Activated naive CD4-positive, alpha-beta T cell treated with anti-CD3 and anti-CD28 coated beads, Interleukin-2, amount 10 ng/mL, durations not matched to agents 7 days and 5 days (primary cell): ENCODE measurements around the gene EFCAB11.
"Not testable (repeated sequence)": the region's sequence is repeated elsewhere in the genome, so short reads cannot be mapped to it uniquely, and the experiment has no call there.

Source experiments
- CTCF ChIA-PET: fragments of 350-600 bp; sonication (Branson Sonifier 250); formaldehyde crosslinking; loops from one replicate; lab custom pipeline; 2021; ENCODE audit warnings: antibody characterized with exemption; lab: Charles Lee
- DNase-seq: peaks from one replicate; pipeline ENCODE4 v3.0.0-alpha.2; 2020
- H3K27ac Mint-ChIP-seq: one replicate; pipeline ENCODE4 v1.8.0; 2021; ENCODE audit warnings: mild to moderate bottlenecking, moderate library complexity, mixed read lengths
- H3K27me3 Mint-ChIP-seq: one replicate; pipeline ENCODE4 v1.8.0; 2021; ENCODE audit warnings: mild to moderate bottlenecking, mixed read lengths
- H3K36me3 Mint-ChIP-seq: one replicate; pipeline ENCODE4 v1.8.0; 2021; ENCODE audit warnings: mixed read lengths
- H3K4me1 Mint-ChIP-seq: one replicate; pipeline ENCODE4 v1.8.0; 2021; ENCODE audit warnings: mixed read lengths
- H3K4me3 Mint-ChIP-seq: one replicate; pipeline ENCODE4 v1.8.0; 2021; ENCODE audit warnings: mild to moderate bottlenecking, moderate library complexity, mixed read lengths
- H3K9me3 Mint-ChIP-seq: one replicate; pipeline ENCODE4 v1.8.0; 2021; ENCODE audit warnings: mixed read lengths

EFCAB11 gene

GRCh38 chr14:89893388-89893787, 61.1 kb downstream of the EFCAB11 start:
- H3K27ac Mint-ChIP-seq, H3K36me3 Mint-ChIP-seq, DNase-seq, CTCF ChIA-PET, H3K27me3 Mint-ChIP-seq, H3K4me3 Mint-ChIP-seq, H3K4me1 Mint-ChIP-seq, H3K9me3 Mint-ChIP-seq: not testable (repeated sequence)

DNA sequence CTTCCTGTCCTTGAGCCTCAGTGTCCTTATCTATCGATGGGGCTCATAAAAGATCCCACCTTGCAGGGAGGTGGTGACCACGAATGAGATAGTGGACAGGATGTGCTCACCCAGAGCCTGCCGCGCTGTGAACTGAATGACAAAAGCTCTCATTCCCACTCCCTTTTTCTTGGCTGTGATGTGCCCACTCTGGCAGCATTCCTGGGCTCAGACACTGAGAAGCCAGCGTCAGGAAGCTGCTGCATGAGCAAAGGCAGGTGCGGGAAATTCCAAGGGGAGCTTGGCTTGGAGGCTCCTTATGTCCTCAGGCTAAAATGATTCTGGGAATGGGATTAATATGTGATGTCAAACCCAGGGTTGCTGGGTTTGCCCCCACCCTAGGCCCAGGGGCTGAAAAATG, 61.6 kb downstream of the EFCAB11 start:
- no peak for DNase-seq
- H3K27me3 Mint-ChIP-seq: no peaks in the 10 kb centered on the region
- H3K4me3 Mint-ChIP-seq: no peak overlapping the region
- no peaks in the 10 kb centered on the region for H3K4me1 Mint-ChIP-seq
- no peak overlapping the region for H3K27ac Mint-ChIP-seq
- CTCF ChIA-PET: no interaction called here
- H3K9me3 Mint-ChIP-seq: peaks cover 6% of the 10 kb centered on the region
- H3K36me3 Mint-ChIP-seq: no peaks in the 10 kb centered on the region

DNA sequence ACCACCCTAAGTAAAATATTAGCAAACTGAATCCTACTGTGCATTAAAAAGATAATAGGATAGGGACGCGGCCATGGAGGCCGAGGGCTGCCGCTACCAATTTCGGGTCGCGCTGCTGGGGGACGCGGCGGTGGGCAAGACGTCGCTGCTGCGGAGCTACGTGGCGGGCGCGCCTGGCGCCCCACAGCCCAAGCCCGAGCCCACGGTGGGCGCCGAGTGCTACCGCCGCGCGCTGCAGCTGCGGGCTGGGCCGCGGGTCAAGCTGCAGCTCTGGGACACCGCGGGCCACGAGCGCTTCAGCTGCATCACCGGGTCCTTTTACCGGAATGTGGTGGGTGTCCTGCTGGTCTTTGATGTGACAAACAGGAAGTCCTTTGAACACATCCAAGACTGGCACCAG, 62.8 kb downstream of the EFCAB11 start:
- H3K4me1 Mint-ChIP-seq, H3K36me3 Mint-ChIP-seq, H3K27me3 Mint-ChIP-seq, DNase-seq, H3K27ac Mint-ChIP-seq, H3K4me3 Mint-ChIP-seq, CTCF ChIA-PET, H3K9me3 Mint-ChIP-seq: not testable (repeated sequence)

DNA sequence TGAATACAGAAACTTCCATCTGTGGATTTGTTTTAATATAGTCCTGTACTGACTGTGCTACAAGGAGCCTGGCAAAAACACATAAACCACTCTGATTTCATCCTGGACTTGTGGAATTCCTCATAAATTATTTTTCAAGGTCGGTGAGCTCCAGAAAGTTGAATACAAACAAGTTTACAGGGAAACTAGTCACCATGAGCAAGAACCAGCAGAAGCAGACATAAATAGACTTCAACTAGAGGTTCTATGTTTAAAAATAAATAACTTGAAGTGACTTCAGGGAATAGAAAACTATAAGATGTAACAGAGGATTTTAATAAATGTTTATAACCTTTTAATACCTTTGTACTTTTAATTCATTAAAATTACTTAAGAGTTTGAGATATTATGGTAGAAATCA, 63.5 kb downstream of the EFCAB11 start:
- CTCF ChIA-PET: no interaction called here
- no peaks in the 10 kb centered on the region for H3K4me1 Mint-ChIP-seq
- no peaks in the 10 kb centered on the region for H3K36me3 Mint-ChIP-seq
- H3K4me3 Mint-ChIP-seq: no peak overlapping the region
- peaks cover 6% of the 10 kb centered on the region for H3K9me3 Mint-ChIP-seq
- no peaks in the 10 kb centered on the region for H3K27me3 Mint-ChIP-seq
- no peak for DNase-seq
- no peak overlapping the region for H3K27ac Mint-ChIP-seq

DNA sequence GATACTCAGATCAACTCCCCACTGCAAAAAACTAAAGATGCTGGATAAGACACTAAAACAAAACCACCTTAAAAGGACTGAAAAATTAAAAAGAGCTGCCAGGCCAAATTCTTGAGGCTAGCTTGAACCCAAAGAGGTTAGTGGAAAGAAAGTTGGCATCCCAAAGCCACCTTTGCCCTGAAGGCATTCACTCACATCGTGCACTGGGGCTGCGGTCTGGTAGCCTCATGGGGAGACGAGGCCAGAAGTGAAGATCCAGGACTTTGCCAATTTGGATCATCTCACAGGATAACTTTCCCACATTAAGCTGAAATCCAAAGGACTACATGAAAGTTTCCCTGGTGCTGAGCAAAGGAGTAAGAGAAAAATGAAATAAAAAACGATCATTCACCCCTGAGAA, 63.9 kb downstream of the EFCAB11 start:
- H3K4me3 Mint-ChIP-seq: no peak overlapping the region
- peaks cover 6% of the 10 kb centered on the region for H3K9me3 Mint-ChIP-seq
- CTCF ChIA-PET: no interaction called here
- H3K27me3 Mint-ChIP-seq: no peaks in the 10 kb centered on the region
- no peak overlapping the region for H3K27ac Mint-ChIP-seq
- H3K4me1 Mint-ChIP-seq: no peaks in the 10 kb centered on the region
- no peaks in the 10 kb centered on the region for H3K36me3 Mint-ChIP-seq
- no peak for DNase-seq

DNA sequence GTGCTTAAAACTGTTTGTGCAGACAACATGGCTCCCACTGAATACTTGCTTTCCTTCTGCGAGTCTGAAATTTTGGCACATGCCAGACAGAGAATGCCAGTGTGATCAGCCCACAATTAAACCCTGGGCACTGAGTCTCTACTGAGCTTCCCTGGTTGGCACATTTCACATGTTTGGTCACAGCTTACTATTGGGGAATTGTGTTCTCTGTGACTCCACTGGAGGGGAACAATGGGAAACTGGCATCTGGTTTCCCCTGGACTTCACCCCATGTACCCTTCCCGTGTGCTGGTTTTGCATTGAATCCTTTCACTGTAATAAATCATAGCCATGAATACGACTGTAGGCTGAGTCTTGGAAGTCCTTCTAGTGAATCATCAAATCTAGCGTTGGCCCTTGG, 64.9 kb downstream of the EFCAB11 start:
- Mint-ChIP-seq H3K4me3 (no peak overlapping the region), H3K27ac (no peak overlapping the region), H3K4me1 (no peaks in the 10 kb centered on the region), H3K9me3 (peaks cover 6% of the 10 kb centered on the region), H3K36me3 (no peaks in the 10 kb centered on the region), H3K27me3 (no peaks in the 10 kb centered on the region)
- no peak for DNase-seq
- CTCF ChIA-PET: no interaction called here

DNA sequence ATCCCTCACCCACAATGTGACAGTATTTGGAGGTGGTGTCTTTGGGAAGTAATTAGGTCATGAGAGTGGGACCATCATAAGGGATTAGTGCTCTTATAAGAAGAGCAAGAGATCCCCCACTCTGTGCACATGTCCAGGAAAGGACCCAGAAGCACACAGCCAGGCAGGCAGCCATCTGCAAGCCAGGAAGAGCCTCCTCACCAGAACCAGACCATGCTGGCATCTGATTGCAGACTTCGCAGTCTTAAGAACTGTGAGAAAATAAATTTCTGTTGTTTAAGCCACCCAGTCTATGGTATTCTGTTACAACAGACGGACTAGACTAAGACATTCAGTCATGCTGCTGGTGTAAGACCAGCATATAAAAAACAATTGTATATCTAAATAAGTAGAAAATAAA, 69.8 kb downstream of the EFCAB11 start:
- Mint-ChIP-seq H3K4me3 (no peak overlapping the region), H3K27me3 (no peaks in the 10 kb centered on the region), H3K27ac (no peak overlapping the region), H3K9me3 (no peaks in the 10 kb centered on the region), H3K36me3 (no peaks in the 10 kb centered on the region), H3K4me1 (no peaks in the 10 kb centered on the region)
- CTCF ChIA-PET: no interaction called here
- no peak for DNase-seq

DNA sequence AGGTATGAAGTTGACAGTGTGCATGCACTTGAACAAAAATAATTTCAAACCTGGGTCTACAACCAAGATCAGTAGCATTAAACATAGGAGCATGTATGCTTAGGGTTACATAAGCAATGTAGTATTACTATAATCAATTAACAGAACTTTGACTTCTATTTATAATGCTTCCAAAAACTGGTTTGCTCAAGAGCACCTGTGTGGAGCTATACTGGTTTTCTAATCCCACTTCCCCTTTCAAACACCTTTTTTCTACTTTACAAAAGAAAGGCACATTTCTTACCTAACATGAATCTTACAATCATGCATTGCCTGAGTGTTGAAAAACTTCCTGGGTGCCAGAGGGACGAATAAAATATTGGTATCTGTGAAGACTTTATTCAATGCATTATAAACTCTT, 72.7 kb downstream of the EFCAB11 start:
- Mint-ChIP-seq H3K27ac (no peak overlapping the region), H3K27me3 (no peaks in the 10 kb centered on the region), H3K4me1 (no peaks in the 10 kb centered on the region), H3K9me3 (no peaks in the 10 kb centered on the region), H3K4me3 (no peak overlapping the region), H3K36me3 (no peaks in the 10 kb centered on the region)
- DNase-seq: no peak
- CTCF ChIA-PET: no interaction called here

- DNase-seq, CTCF ChIA-PET, H3K27ac Mint-ChIP-seq, H3K4me1 Mint-ChIP-seq, H3K4me3 Mint-ChIP-seq, H3K9me3 Mint-ChIP-seq, H3K36me3 Mint-ChIP-seq, H3K27me3 Mint-ChIP-seq: not testable (repeated sequence)
These were observed 80.4 kb downstream of the EFCAB11 start for GRCh38 chr14:89874091-89874490.

DNA sequence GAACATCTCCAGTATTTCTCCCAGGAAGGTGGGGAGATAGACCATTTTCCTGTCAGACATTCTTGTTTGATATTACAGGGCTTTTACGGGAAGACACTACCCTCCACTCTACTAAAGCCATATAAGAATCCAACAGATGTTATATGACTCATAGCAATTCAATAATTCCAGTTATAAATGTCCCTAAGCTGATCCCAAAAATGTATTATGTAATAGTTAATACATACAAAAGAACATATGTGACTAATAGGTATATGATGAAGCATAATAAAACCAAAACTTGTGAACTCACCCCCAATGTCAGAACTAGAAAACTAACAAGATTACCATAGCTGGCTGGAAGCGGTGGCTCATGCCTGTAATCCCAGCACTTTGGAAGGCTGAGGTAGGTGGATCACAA, 84.2 kb downstream of the EFCAB11 start:
- H3K4me1 Mint-ChIP-seq: no peaks in the 10 kb centered on the region
- no peak overlapping the region for H3K27ac Mint-ChIP-seq
- DNase-seq: no peak
- no peaks in the 10 kb centered on the region for H3K27me3 Mint-ChIP-seq
- CTCF ChIA-PET: no interaction called here
- peaks cover 7% of the 10 kb centered on the region for H3K9me3 Mint-ChIP-seq
- H3K4me3 Mint-ChIP-seq: no peak overlapping the region
- peaks cover 1% of the 10 kb centered on the region for H3K36me3 Mint-ChIP-seq

- peaks cover 4% of the 10 kb centered on the region for H3K9me3 Mint-ChIP-seq
- H3K4me3 Mint-ChIP-seq: no peak overlapping the region
- no peak for DNase-seq
- H3K36me3 Mint-ChIP-seq: peaks cover 1% of the 10 kb centered on the region
- no peak overlapping the region for H3K27ac Mint-ChIP-seq
- CTCF ChIA-PET: interaction anchor here (0.6 kb wide), 1 partner anchor 41 kb away, joined by 3 read pairs; no protein-coding TSS in a partner anchor
- no peaks in the 10 kb centered on the region for H3K27me3 Mint-ChIP-seq
- H3K4me1 Mint-ChIP-seq: no peaks in the 10 kb centered on the region
These were observed 84.9 kb downstream of the EFCAB11 start for GRCh38 chr14:89869606-89870005.

DNA sequence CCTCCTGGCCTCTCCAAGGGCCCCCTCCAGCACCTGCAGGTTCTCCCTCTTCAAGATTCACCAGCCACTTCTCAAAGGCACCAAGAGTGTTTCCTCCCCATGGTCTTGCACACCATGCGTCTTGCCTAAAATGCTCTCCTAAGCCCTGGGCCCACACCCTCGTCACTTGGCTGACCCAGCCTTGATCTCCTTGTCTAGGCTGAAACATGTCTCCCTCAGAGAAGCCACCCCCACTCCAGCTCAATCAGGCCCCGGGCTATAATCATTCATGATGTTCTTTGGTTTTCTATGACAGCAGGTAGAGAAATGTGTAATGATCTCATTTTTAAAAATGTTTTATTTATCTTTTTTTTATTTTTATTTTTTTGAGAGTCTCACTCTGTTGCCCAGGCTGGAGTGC, 88.1 kb downstream of the EFCAB11 start:
- Mint-ChIP-seq H3K27ac (no peak overlapping the region), H3K4me1 (no peaks in the 10 kb centered on the region), H3K9me3 (no peaks in the 10 kb centered on the region), H3K27me3 (no peaks in the 10 kb centered on the region), H3K36me3 (no peaks in the 10 kb centered on the region), H3K4me3 (no peak overlapping the region)
- no peak for DNase-seq
- CTCF ChIA-PET: no interaction called here

DNA sequence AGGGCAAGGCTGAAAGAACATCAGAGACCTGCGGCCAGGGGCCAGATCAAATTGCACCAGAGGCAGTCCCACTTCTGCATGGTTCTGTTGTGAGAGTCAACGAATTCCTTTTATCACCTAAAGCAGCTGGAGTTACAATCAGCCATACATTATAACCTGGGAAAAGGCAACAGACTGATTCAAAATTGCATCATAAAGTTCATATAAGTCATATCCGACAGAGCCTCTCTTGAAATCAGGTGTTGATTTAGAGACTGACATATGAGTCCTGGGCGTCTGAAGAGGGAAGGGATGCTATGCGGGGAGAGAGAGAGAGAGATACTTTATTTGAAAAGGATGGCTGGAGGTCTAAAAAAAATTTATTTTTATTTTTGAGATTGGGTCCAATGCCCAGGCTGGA, 89.4 kb downstream of the EFCAB11 start:
- no peaks in the 10 kb centered on the region for H3K9me3 Mint-ChIP-seq
- no peaks in the 10 kb centered on the region for H3K27me3 Mint-ChIP-seq
- no peak overlapping the region for H3K27ac Mint-ChIP-seq
- DNase-seq: no peak
- H3K4me1 Mint-ChIP-seq: no peaks in the 10 kb centered on the region
- no peak overlapping the region for H3K4me3 Mint-ChIP-seq
- H3K36me3 Mint-ChIP-seq: no peaks in the 10 kb centered on the region
- CTCF ChIA-PET: no interaction called here

GRCh38 chr14:89862856-89863255, 91.7 kb downstream of the EFCAB11 start:
- Mint-ChIP-seq H3K9me3 (no peaks in the 10 kb centered on the region), H3K4me1 (no peaks in the 10 kb centered on the region), H3K27me3 (no peaks in the 10 kb centered on the region), H3K4me3 (no peak overlapping the region), H3K36me3 (no peaks in the 10 kb centered on the region), H3K27ac (no peak overlapping the region)
- no peak for DNase-seq
- CTCF ChIA-PET: no interaction called here

DNA sequence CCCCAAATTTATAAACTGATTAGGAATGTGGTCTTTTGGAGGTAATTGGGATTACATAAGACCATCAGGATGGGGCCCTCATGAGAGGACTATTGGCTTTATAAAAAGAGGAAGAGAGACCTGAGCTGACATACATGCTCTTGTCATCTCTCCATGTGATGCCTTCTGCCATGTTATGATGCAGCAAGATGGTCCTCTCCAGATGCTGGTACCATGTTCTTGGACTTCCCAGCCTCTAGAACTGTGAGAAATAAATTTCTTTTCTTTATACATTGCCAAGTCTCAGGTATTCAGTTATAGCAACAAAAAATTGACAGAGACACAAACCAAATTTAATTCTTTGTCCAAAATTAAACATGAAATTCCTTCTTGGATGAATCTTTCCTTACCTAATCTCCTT, 92.9 kb downstream of the EFCAB11 start:
- Mint-ChIP-seq H3K4me1 (no peaks in the 10 kb centered on the region), H3K4me3 (no peak overlapping the region), H3K27me3 (no peaks in the 10 kb centered on the region), H3K36me3 (no peaks in the 10 kb centered on the region), H3K27ac (no peak overlapping the region), H3K9me3 (no peaks in the 10 kb centered on the region)
- DNase-seq: no peak
- CTCF ChIA-PET: interaction anchor here (1.0 kb wide), 1 partner anchor 22 kb away, joined by 3 read pairs; no protein-coding TSS in a partner anchor

GRCh38 chr14:89858089-89858488, 96.4 kb downstream of the EFCAB11 start:
- Mint-ChIP-seq H3K9me3 (no peaks in the 10 kb centered on the region), H3K27ac (no peak overlapping the region), H3K4me3 (no peak overlapping the region), H3K4me1 (no peaks in the 10 kb centered on the region), H3K36me3 (no peaks in the 10 kb centered on the region), H3K27me3 (no peaks in the 10 kb centered on the region)
- CTCF ChIA-PET: no interaction called here
- DNase-seq: no peak
